Measurements from ENCODE around the gene HSD17B10. TPM values are rescaled to one million over a fixed set of nuclear protein-coding genes. Genes with fewer than 3 reads are reported as not detected.

HSD17B10 gene
- 166 to 206 TPM (median 185 TPM) in 5 replicates for total RNA-seq (2022; extraction: Qiagen RNA extraction; ENCODE audit: low read depth)

DNA sequence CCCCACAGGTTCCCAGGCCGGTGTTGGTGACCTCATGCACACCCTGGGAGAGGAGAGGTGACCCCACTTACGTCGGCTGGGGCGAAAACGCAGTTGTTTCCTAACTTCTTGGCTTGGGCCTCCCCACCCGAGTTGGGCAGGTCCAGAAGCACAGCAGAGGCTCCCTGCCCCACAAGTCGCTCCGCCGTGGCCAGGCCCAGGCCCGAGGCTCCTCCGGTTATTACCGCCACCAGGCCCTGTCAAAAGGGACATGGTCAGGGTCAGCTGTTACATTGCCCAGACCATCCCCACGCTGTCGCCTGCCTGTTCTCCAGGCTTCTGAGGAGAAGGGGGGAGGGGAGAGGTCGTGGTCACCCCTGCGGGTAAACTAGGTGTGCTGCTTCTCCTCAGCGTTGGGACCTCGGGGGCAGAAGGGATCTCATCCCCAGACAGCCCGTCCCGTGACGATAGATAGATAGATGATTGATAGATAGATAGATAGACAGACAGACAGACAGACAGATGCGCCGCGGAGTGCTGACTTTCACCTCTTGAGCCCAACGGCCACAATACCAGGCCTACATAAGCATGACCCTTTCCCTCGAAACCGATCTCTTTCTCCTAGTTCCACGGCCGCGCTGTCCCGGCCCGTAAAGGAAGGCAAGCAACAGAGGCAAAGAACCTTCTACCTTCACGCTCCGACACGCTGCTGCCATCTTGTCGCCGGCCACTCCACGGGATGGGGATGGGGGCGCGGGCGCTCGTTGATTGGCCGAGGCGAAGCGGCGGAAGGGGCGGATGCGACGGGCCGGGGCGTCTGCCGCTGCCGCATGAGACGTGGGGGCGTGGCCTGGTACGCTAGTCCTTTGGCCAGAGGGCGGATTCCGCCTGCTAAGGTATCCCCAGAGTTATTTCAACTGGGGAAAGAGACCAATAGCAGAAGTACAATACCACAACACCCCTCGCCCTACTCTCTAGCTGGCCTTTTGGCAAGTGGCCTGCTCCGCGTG is at the start of gene HSD17B10:
HSD17B10 (minus strand) TSS at position 720 of the 989 bp plus-strand sequence; CDS start at position 695, 25 bp downstream.

DNA sequence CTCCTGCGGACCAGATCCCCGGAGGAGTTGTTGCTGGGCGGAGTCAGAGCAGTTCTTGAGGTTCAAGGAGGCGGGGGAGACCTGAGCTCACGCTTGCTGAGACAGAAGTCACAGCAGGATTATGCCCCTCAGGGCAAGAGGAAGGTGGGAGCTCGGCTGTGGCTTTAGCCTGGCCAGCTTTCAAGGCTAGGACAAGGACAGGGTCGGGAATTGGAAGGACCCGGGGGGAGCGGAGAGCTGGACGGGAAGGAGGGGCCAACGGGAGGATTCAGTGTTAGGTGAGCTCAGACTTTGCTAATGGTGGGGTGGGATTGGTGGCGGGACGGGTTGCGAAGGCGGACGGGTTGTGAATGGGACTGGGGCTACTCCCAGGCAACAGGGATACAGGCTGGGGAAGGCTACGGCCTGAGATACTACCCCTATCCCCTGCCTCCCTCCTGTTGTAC is 11.3 kb downstream of the HSD17B10 start, which contains the start of gene RIBC1:
RIBC1 (plus strand) TSS at position 13 of the 446 bp plus-strand sequence. CDS start 3,404 bp downstream, outside the sequence.

DNA sequence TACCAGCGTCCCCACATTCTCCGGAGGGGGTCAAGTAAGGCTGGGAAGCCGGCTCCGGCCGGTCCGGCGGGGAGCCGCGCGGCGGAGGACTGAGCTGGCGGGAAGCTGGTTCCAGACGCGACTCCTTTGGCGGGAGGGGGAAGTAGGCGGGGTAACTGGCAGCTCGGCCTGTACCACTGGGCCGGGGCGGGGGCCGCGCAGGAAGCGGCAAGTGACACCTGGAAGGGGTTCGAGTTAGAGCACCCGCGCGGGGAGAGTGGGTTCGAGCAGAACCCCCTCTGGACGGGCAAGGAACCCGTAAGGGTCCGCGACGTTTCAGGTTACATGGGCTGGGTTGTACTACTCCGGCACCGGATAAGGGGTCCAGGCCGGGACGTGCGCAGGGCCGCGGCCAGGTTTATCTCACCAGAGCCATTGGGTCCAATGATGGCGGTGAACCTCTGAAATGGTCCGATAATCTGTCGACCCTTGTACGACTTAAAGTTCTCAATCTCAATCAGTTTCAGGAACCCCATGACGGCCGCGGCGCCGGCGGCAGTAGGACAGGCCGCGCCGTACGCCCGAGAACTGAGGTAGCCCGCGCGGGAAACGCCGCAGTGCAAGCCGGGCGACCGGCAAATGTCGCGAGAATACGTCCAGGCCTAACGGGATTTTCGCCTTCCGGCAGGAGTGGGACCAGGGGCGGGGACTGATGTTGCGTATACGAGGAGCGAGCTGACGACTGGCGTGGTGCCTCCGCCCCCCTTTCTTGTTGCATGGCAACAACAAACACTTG is 11.9 kb downstream of the HSD17B10 start, which contains the start of gene SMC1A:
SMC1A (minus strand) TSS at position 569 of the 775 bp plus-strand sequence; CDS start at position 515, 54 bp downstream.

Other genes with a start within 250 kb of the HSD17B10 start
- 43.3 to 56.4 TPM (median 52.7 TPM) in 5 replicates for gene KDM5C, start 209.2 kb downstream of the HSD17B10 start, total RNA-seq (2022; extraction: Qiagen RNA extraction; ENCODE audit: low read depth)
- 31.0 to 42.7 TPM (median 39.6 TPM) in 5 replicates for gene IQSEC2, start 152.8 kb downstream of the HSD17B10 start, total RNA-seq (2022; extraction: Qiagen RNA extraction; ENCODE audit: low read depth)
- 48.4 to 54.3 TPM (median 52.8 TPM) in 5 replicates for gene SMC1A, start 11.7 kb downstream of the HSD17B10 start, total RNA-seq (2022; extraction: Qiagen RNA extraction; ENCODE audit: low read depth)
- 0.45 to 1.0 TPM (median 0.90 TPM) in 5 replicates for gene RIBC1, start 11.5 kb downstream of the HSD17B10 start, total RNA-seq (2022; extraction: Qiagen RNA extraction; ENCODE audit: low read depth)